ENCODE measurements around the gene KCNH1. TPM values are rescaled to one million over a fixed set of nuclear protein-coding genes. Genes with fewer than 3 reads are reported as not detected.

The KCNH1 gene
- total and polyA plus RNA-seq, 2 of the 4 experiments (the other 2 are of a cell fraction) = 0.27 to 0.54 TPM

- WGBS, 2 experiments (ENCODE audit: extremely low coverage in 2 of 2, insufficient read length in 1 of 2) = no CpG with 5 or more reads among the region's 9 CpGs
- Histone ChIP-seq H4K8ac (ENCODE audit: low read depth in 2 of 2, low read length in 2 of 2) (no peak overlapping the region), H2BK120ac (ENCODE audit: low read depth, low read length) (no peak overlapping the region), H3K14ac (replicated peaks; ENCODE audit: low read depth, low read length) (no peak overlapping the region), H3K36me3 (ENCODE audit: control insufficient read depth, insufficient read depth, low read length) (no peaks in the 10 kb centered on the region), H3K4me1 (ENCODE audit: control insufficient read depth, insufficient read depth, low read length) (no peaks in the 10 kb centered on the region), H3K27me3 (ENCODE audit: control insufficient read depth, insufficient read depth, low read length) (no peaks in the 10 kb centered on the region), H3K9me3 (ENCODE audit: control insufficient read depth, insufficient read depth, low read length) (no peaks in the 10 kb centered on the region), H3K9ac (ENCODE audit: low read depth, low read length) (no peak overlapping the region), H3K23ac (ENCODE audit: low read depth, low read length) (no peak overlapping the region), H2AK9ac (replicated peaks; ENCODE audit: low read depth, low read length, poor library complexity) (no peak overlapping the region), H3K79me1 (ENCODE audit: low read depth in 1 of 2, low read length in 2 of 2) (no peaks in the 10 kb centered on the region), H4K20me1 (ENCODE audit: insufficient read depth, low read length) (no peaks in the 10 kb centered on the region), H3K27ac (ENCODE audit: insufficient read depth, low read length) (no peak overlapping the region), H2AK5ac (ENCODE audit: low read depth, low read length) (no peak overlapping the region), H3K4me3 (ENCODE audit: insufficient read depth, low read depth, low read length) (no peak overlapping the region), H2AFZ (replicated peaks; ENCODE audit: low read length, poor library complexity) (no peak overlapping the region), H3K4ac (ENCODE audit: low read depth, low read length) (no peak overlapping the region), H2BK15ac (ENCODE audit: low read depth, low read length) (no peak overlapping the region), H4K91ac (ENCODE audit: insufficient read depth, low read depth, low read length) (no peak overlapping the region), H3K56ac (ENCODE audit: extremely low read depth, insufficient read depth, low read length) (no peak overlapping the region), H3K4me2 (ENCODE audit: low read depth, low read length) (no peak overlapping the region), H4K5ac (ENCODE audit: low read depth, low read length) (no peak overlapping the region), H3K9me1 (ENCODE audit: insufficient read depth, low read length) (no peaks in the 10 kb centered on the region), H3K18ac (ENCODE audit: low read depth, low read length) (no peak overlapping the region), H2BK20ac (ENCODE audit: low read depth, low read length) (no peak overlapping the region), H2BK5ac (ENCODE audit: low read depth, low read length, poor library complexity, severe bottlenecking) (no peak overlapping the region)
- DNase-seq (no peak), ATAC-seq (ENCODE audit: low read depth) (no peak)
- dilution Hi-C loops (cut with HindIII; ENCODE audit: low sequenced_read_pairs, unreplicated experiment) (no loop called here), intact Hi-C loops (cut with micrococcal nuclease) (no loop called here), in situ Hi-C loops (cut with MboI; ENCODE audit: low sequenced_read_pairs) (no loop called here)
- no TSS peak for BruUV-seq (replicated peaks)
- ChIA-PET CTCF (interaction anchor here (0.6 kb wide), 1 partner anchor 363 kb away, joined by 5 read pairs; no protein-coding TSS in a partner anchor), POLR2A (ENCODE audit: unreplicated experiment) (no interaction called here)
- TF ChIP-seq CTCF (conservative IDR thresholded peaks at IDR 0.05; ENCODE audit: low read depth, low read length) (no peak), FOS (IDR thresholded peaks at IDR 0.05; ENCODE audit: low read depth, low read length) (no peak)
- TF ChIP-seq, protein P1, sequence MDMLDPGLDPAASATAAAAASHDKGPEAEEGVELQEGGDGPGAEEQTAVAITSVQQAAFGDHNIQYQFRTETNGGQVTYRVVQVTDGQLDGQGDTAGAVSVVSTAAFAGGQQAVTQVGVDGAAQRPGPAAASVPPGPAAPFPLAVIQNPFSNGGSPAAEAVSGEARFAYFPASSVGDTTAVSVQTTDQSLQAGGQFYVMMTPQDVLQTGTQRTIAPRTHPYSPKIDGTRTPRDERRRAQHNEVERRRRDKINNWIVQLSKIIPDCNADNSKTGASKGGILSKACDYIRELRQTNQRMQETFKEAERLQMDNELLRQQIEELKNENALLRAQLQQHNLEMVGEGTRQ (IDR thresholded peaks at IDR 0.05; ENCODE audit: low read depth, low read length) = no peak
- TF ChIP-seq, protein P2, sequence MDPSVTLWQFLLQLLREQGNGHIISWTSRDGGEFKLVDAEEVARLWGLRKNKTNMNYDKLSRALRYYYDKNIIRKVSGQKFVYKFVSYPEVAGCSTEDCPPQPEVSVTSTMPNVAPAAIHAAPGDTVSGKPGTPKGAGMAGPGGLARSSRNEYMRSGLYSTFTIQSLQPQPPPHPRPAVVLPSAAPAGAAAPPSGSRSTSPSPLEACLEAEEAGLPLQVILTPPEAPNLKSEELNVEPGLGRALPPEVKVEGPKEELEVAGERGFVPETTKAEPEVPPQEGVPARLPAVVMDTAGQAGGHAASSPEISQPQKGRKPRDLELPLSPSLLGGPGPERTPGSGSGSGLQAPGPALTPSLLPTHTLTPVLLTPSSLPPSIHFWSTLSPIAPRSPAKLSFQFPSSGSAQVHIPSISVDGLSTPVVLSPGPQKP (IDR thresholded peaks at IDR 0.05; ENCODE audit: borderline replicate concordance, low read depth, low read length) = no peak
These were observed 363.5 kb downstream of the KCNH1 start for GRCh38 chr1:210770396-210770984.
